Epithelial cell of proximal tubule (primary cell): ENCODE measurements around the gene SYT13. TPM values are rescaled to one million over a fixed set of nuclear protein-coding genes. Genes with fewer than 3 reads are reported as not detected.
A peak's percentile ranks its signal among the peaks of the same experiment; 100 is the strongest.
"Not testable (repeated sequence)": the region's sequence is repeated elsewhere in the genome, so short reads cannot be mapped to it uniquely, and the experiment has no call there.

Experiments
- DNase-seq: peaks from one replicate; pipeline ENCODE4 v3.0.0-alpha.2; 2011; ENCODE audit warnings: low read depth
- H3K4me3 ChIP-seq: 2 replicates; pipeline ENCODE4 v1.5.1; 2011; ENCODE audit warnings: low read depth, mild to moderate bottlenecking, low read length
- total RNA-seq: library from RNA; depleted of rRNA; stranded (reverse); fragments of >200 nt; gene quantifications from 2 replicates; pipeline ENCODE4 v1.2.3, GENCODE V29; 2015
- TF ChIP-seq, protein P1 (sequence below): conservative IDR thresholded peaks from 2 replicates; pipeline ENCODE4 v1.5.1; 2012; ENCODE audit warnings: low read depth, mild to moderate bottlenecking, low read length

The SYT13 gene
- total RNA-seq, 1 donor from 2014 or later: 5.4 TPM

DNA sequence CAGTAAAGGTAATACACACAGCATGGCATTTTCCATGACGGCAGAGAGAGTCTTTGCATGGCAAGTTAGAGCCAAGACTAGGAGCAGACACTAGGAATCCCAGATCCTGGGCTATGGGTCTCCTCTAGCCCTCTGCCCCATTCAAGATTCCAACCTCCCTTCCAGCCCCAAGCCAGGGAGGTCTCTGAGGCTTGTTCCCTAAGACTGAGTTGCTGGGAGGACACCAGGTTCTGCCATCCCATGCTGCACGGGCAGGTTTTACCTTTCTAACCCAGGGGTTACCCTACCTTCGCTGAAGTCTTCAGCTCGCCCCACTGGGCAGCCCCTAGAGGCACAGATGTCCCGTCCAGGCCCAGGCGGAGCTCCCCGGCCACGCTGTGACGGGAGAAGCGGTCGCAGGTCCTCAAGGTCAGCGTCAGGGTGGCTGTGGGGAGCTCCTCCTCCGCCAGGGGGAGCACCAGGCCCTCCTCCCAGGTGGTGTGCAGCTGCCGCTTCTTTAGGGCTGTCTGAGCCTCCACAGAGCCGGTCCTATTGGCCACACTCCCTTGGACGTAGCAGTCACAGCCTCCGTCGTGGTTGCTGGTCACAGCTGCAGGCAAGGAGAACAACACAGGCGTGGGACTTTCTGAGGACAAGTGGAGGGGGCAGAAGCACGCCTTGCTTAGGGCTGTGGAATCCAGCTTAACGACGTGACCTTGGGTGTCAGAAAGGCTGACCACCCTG, 33.8 kb downstream of the SYT13 start:
- TF ChIP-seq, protein P1, sequence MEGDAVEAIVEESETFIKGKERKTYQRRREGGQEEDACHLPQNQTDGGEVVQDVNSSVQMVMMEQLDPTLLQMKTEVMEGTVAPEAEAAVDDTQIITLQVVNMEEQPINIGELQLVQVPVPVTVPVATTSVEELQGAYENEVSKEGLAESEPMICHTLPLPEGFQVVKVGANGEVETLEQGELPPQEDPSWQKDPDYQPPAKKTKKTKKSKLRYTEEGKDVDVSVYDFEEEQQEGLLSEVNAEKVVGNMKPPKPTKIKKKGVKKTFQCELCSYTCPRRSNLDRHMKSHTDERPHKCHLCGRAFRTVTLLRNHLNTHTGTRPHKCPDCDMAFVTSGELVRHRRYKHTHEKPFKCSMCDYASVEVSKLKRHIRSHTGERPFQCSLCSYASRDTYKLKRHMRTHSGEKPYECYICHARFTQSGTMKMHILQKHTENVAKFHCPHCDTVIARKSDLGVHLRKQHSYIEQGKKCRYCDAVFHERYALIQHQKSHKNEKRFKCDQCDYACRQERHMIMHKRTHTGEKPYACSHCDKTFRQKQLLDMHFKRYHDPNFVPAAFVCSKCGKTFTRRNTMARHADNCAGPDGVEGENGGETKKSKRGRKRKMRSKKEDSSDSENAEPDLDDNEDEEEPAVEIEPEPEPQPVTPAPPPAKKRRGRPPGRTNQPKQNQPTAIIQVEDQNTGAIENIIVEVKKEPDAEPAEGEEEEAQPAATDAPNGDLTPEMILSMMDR: peak; percentile 83
- no peak for DNase-seq
- H3K4me3 ChIP-seq: no peak overlapping the region

DNA sequence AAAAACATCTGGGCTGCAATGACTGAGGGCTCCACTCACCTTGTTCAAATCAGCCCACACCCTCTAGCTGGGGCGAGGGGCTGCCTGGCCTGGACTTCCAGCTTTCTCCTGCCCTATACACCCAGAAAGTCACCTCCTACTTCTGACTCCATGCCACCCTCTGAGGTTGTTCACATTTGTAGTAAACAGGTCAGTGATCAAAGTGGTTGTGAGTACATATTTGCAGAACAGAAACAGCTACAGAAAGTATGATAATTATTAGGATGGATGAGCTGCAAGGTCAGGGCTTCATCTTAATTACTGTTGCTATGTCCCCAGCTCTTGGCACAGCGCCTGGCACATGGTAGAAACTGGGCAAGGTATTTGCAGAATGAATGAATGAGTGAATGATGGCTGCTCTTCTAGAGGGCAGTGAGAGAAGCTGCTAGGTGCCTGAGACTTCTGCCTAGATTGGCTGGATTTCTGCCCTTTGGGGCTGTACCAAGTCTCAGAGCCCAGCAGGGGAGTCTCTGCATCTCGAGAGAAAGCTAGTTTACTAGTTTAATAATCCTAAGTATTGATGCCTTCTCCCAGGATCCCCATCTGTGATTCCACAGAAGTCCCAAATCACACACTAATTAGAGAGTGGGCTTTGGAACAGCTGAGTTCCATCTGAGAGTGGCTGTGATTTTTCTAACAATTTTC, 36.0 kb downstream of the SYT13 start:
- no peak overlapping the region for H3K4me3 ChIP-seq
- no peak for DNase-seq
- TF ChIP-seq, protein P1: no peak

DNA sequence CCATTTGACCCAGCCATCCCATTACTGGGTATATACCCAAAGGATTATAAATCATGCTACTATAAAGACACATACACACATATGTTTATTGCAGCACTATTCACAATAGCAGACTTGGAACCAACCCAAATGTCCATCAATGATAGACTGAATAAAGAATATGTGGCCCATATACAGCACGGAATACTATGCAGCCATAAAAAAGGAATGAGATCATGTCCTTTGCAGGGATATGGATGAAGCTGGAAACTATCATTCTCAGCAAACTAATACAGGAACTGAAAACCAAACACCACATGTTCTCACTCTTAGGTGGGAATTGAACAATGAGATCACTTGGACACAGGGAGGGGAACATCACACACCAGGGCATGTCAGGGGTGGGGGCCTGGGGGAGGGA, 36.8 kb downstream of the SYT13 start:
- DNase-seq, H3K4me3 ChIP-seq: not testable (repeated sequence)

DNA sequence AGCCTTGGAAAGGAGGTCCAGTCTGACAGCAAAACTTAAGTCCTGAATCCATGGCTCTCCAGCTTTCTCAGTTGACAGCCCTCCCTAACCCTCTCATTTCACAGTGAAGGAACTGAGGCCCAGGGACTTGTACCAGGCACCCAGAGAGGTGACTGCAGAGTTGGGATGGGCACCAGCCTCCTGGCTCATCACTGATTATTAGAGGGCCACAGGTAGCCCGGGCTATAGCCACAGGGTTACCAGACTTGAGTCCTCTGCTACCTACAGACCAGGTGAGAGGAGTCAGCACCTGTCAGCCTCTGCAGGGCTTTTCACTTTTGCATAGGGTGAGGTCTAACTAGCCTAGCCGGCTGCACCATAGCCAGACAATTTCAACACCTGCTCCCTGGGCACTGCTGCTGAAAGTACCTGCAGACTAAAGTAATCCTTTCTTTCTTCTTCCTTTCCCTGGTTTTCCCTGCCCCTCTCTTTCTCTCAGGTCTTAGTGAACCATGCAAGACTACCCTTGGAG, 37.6 kb downstream of the SYT13 start:
- TF ChIP-seq, protein P1: no peak
- no peak overlapping the region for H3K4me3 ChIP-seq
- DNase-seq: no peak

DNA sequence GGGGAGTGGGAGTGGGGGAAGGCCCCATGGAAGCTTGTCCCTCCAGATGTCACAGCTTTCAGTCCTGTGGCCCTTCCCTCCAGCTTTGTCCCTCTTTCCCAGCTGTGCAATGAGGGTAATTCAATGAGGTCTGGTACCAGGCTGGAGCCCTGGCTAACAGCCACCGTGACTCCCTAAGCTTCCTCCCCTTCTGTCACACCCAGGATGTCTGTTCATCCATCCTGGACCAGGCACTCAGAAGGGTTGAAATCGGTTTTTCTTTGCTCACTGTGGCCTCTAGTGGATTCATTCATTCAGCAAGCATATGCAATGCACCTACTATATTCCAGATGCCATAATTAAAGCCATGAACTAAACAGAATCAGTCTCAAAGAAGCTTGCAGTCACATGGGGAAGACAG, 38.7 kb downstream of the SYT13 start:
- TF ChIP-seq, protein P1: peak; percentile 14
- no peak for DNase-seq
- no peak overlapping the region for H3K4me3 ChIP-seq

DNA sequence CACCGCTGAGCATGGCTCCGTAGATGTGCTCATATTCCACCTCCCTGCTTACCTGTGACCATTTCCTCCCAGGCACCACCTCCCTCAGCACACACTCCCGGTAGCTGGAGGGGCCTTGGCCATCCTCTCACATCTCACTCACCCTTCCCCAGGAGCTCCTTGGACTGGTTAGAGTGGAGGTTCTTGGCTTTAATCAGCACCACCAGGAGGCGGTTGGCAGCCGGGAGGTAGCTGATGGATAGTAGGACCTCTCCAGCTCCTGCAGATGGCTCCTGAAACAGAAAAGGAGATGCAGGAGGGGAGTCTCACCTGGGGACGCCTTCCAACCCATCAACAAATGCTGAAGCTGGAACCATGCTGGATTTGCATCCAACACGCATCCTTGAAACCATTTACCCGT, 39.9 kb downstream of the SYT13 start:
- TF ChIP-seq, protein P1: no peak
- H3K4me3 ChIP-seq: no peak overlapping the region
- DNase-seq: no peak

DNA sequence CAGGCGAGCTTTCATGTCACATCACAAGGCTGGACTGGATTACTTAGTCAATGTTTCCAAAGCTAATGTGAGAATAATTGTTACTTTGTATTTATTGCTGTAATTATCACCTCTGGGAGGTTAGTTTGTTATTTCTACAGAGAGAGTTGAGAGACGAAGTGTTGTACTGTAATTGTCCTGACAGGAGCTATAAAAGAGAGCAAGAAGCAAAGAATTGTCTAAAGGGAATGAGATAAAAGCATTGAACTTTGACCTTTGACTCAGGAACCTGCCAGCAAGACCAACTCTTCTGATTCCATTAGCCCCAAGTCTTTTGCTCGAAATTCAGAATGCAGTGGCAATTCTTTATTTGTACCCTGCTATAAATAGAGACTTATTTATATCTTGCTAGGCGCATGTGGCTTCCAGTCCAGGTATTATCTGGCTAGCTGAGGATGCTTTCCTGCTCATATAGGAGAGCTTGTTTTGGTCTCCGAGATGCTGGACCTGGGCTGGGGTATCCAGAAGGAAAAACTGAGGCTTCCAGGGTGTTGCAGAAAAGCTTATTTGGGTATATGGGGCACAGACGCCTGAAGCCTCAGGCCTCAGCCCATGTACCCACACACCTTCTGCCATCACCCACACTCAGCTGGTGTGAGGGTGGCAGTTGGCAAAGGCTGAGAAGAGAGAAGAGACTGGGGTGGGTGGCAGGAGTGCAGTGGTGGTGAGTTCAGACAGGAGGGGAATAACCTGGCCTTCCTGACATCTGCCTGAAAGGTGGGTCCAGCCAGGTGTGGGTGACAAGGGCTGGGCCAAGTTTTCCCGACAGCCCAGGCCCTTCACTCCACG, 40.7 kb downstream of the SYT13 start:
- TF ChIP-seq, protein P1: no peak
- H3K4me3 ChIP-seq: no peak overlapping the region
- DNase-seq: no peak
